GM23338 (cell line): ENCODE results near the gene PERP. TPM values are rescaled to one million over a fixed set of nuclear protein-coding genes. Genes with fewer than 3 reads are reported as not detected.

Experiments used
- ATAC-seq: fragments of 200-7000 bp; cut with Tn5 transposase; 3 replicates; pipeline ENCODE4 v1.9.1; 2020
- DNase-seq: peaks from one replicate; pipeline ENCODE4 v3.0.0-alpha.2; 2015; ENCODE audit warnings: low spot score
- H2AFZ ChIP-seq: fragments of 200-600 bp; sonication (generic); 2 replicates; pipeline ENCODE4 v1.8.0; 2016; ENCODE audit warnings: antibody characterized with exemption, mild to moderate bottlenecking, moderate library complexity
- H3F3A ChIP-seq: fragments of 200-600 bp; sonication (generic); replicated peaks from 2 replicates; pipeline ENCODE4 v1.8.0; 2017; ENCODE audit warnings: antibody characterized with exemption, mixed run types, low read depth
- H3K27ac ChIP-seq: fragments of 200-600 bp; sonication (generic); 2 replicates; pipeline ENCODE4 v1.6.1; 2016; ENCODE audit warnings: low read depth
- H3K27me3 ChIP-seq: fragments of 200-600 bp; sonication (generic); 2 replicates; pipeline ENCODE4 v1.8.0; 2016; ENCODE audit warnings: mild to moderate bottlenecking, mixed run types, moderate library complexity; ENCODE audit not compliant: insufficient read depth
- H3K36me3 ChIP-seq: fragments of 200-600 bp; sonication (generic); 2 replicates; pipeline ENCODE4 v1.8.0; 2016; ENCODE audit warnings: mild to moderate bottlenecking; ENCODE audit not compliant: insufficient read depth
- H3K4me1 ChIP-seq: fragments of 200-600 bp; sonication (generic); 2 replicates; pipeline ENCODE4 v1.8.0; 2016; ENCODE audit warnings: mild to moderate bottlenecking, moderate library complexity; ENCODE audit not compliant: insufficient read depth
- H3K4me2 ChIP-seq: fragments of 200-600 bp; sonication (generic); 2 replicates; pipeline ENCODE4 v1.7.1; 2017; ENCODE audit warnings: mixed run types
- H3K4me3 ChIP-seq: fragments of 200-600 bp; sonication (generic); 2 replicates; pipeline ENCODE4 v1.6.1; 2016; ENCODE audit warnings: mixed run types
- H3K79me2 ChIP-seq: fragments of 200-600 bp; sonication (generic); replicated peaks from 2 replicates; pipeline ENCODE4 v1.8.0; 2017; ENCODE audit warnings: mild to moderate bottlenecking; ENCODE audit not compliant: insufficient read depth
- H3K9me2 ChIP-seq: fragments of 200-600 bp; sonication (generic); 2 replicates; pipeline ENCODE4 v1.8.0; 2017; ENCODE audit not compliant: insufficient read depth
- H4K20me1 ChIP-seq: fragments of 200-600 bp; sonication (generic); replicated peaks from 2 replicates; pipeline ENCODE4 v1.8.0; 2017; ENCODE audit warnings: mild to moderate bottlenecking; ENCODE audit not compliant: insufficient read depth
- H3K27ac Mint-ChIP-seq: 2 replicates; pipeline ENCODE4 v1.8.0; 2020; ENCODE audit warnings: inconsistent platforms, mild to moderate bottlenecking, moderate library complexity, mixed read lengths
- H3K27me3 Mint-ChIP-seq: 3 replicates; pipeline ENCODE4 v1.8.0; 2022; ENCODE audit warnings: low read depth, mild to moderate bottlenecking, moderate library complexity, mixed read lengths, inconsistent platforms; ENCODE audit not compliant: insufficient read depth, poor library complexity
- H3K36me3 Mint-ChIP-seq: 3 replicates; pipeline ENCODE4 v1.8.0; 2021; ENCODE audit warnings: low read depth, mild to moderate bottlenecking, inconsistent platforms, moderate library complexity, mixed read lengths
- H3K4me1 Mint-ChIP-seq: 3 replicates; pipeline ENCODE4 v1.8.0; 2020; ENCODE audit warnings: mild to moderate bottlenecking, inconsistent platforms, mixed read lengths
- H3K4me3 Mint-ChIP-seq: 3 replicates; pipeline ENCODE4 v1.8.0; 2021; ENCODE audit warnings: moderate library complexity, mild to moderate bottlenecking, inconsistent platforms, mixed read lengths
- H3K9me3 Mint-ChIP-seq: 3 replicates; pipeline ENCODE4 v1.8.0; 2020; ENCODE audit warnings: moderate library complexity, mild to moderate bottlenecking, inconsistent platforms, mixed read lengths
- CREB1 ChIP-seq: fragments of 250-450 bp; sonication (Bioruptor Pico); IDR thresholded peaks from 2 replicates; pipeline ENCODE4 v1.5.0; 2020; ENCODE audit warnings: low read depth, mild to moderate bottlenecking, moderate library complexity
- EZH2 ChIP-seq: fragments of 200-600 bp; sonication (generic); IDR thresholded peaks from one replicate; pipeline ENCODE4 v1.8.0; 2017; ENCODE audit warnings: antibody characterized with exemption, mild to moderate bottlenecking, low read depth; ENCODE audit not compliant: unreplicated experiment
- EZH2phosphoT487 ChIP-seq: fragments of 200-600 bp; sonication (generic); IDR thresholded peaks from one replicate; pipeline ENCODE4 v1.8.1; 2018; ENCODE audit warnings: antibody characterized with exemption; ENCODE audit not compliant: unreplicated experiment
- JUNB ChIP-seq: IDR thresholded peaks from one replicate; pipeline ENCODE4 v1.6.1; 2016; ENCODE audit warnings: antibody characterized with exemption; ENCODE audit not compliant: unreplicated experiment
- NANOG ChIP-seq: IDR thresholded peaks from 2 replicates; pipeline ENCODE4 v1.6.1; 2016; ENCODE audit warnings: antibody characterized with exemption, borderline replicate concordance
- POLR2AphosphoS5 ChIP-seq: IDR thresholded peaks from 2 replicates; pipeline ENCODE4 v1.6.1; 2016; ENCODE audit warnings: antibody characterized with exemption, low read depth
- STAT1 ChIP-seq: IDR thresholded peaks from one replicate; pipeline ENCODE4 v1.6.1; 2016; ENCODE audit warnings: antibody characterized with exemption; ENCODE audit not compliant: unreplicated experiment
- ZNF114 ChIP-seq: fragments of 250-450 bp; sonication (Bioruptor Pico); IDR thresholded peaks from 2 replicates; pipeline ENCODE4 v1.5.0; 2020; ENCODE audit warnings: mild to moderate bottlenecking, moderate library complexity
- ZNF331 ChIP-seq: fragments of 250-450 bp; sonication (Bioruptor Pico); IDR thresholded peaks from 2 replicates; pipeline ENCODE4 v1.5.0; 2020; ENCODE audit warnings: low read depth, mild to moderate bottlenecking, moderate library complexity
- polyA plus RNA-seq: library from polyadenylated mRNA; unstranded; fragments of >200 nt; fragmentation: Nextera tagmentation; extraction: Ambion mirVana; gene quantifications from 2 replicates; pipeline ENCODE4 v1.2.1, GENCODE V29; 2016
- total RNA-seq: library from RNA; depleted of rRNA; stranded (reverse); fragments of >200 nt; shearing (Covaris generic); gene quantifications from 2 replicates; pipeline ENCODE4 v1.2.3, GENCODE V29; 2014
- TF ChIP-seq, protein P1 (sequence below): IDR thresholded peaks from 2 replicates; pipeline ENCODE4 v1.6.1; 2016; ENCODE audit warnings: antibody characterized with exemption
- TF ChIP-seq, protein P2 (sequence below): IDR thresholded peaks from one replicate; pipeline ENCODE4 v1.6.1; 2018; ENCODE audit warnings: antibody characterized with exemption; ENCODE audit not compliant: unreplicated experiment
- TF ChIP-seq, protein P3 (sequence below), 2 experiments: fragments of 200-600 bp in 1 of 2; sonication (generic) in 1 of 2; conservative IDR thresholded peaks; 2 replicates each; pipeline versions ENCODE4 v1.5.1 to v1.6.1; 2016 to 2017; ENCODE audit warnings: antibody characterized with exemption in 2 of 2, low read depth in 2 of 2, mild to moderate bottlenecking in 2 of 2, moderate library complexity in 1 of 2
- TF ChIP-seq, protein P4 (sequence below): fragments of 250-450 bp; sonication (Bioruptor Pico); IDR thresholded peaks from 2 replicates; pipeline ENCODE4 v1.5.0; 2020; ENCODE audit warnings: mild to moderate bottlenecking, moderate library complexity

The PERP gene
- total and polyA plus RNA-seq, 2 experiments from 2014 or later, result 23.7 to 28.4 TPM

DNA sequence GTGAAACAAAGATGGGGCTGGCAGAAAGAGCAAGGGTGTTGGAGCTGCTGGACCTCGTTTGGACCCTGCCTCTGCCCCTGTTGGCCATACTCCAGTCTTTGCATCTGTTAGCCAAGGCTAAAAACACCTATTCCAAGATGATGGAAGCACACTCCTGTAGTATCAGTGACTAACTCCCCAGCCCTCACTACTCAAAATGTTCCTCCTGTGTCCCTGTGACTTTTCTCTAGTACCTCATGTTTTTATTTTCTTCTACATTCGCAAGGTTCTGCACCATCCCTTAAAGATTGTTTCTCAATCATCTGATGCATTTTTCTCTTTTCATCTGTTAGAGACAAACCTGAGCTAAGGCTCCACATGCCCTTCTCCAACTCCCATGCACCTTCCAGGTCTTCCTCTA is 8.9 kb downstream of the PERP start:
- H3K4me1 Mint-ChIP-seq, result peaks cover 4% of the 10 kb centered on the region; the same call in 1 of the 3 replicates
- Histone ChIP-seq H4K20me1 (no peaks in the 10 kb centered on the region), H3K79me2 (peaks cover 21% of the 10 kb centered on the region), H3K36me3 (peaks cover 7% of the 10 kb centered on the region; the same call in 1 of the 2 replicates), H2AFZ (no peak overlapping the region), H3K9me2 (no peaks in the 10 kb centered on the region), H3K4me1 (no peaks in the 10 kb centered on the region), H3K4me2 (no peak overlapping the region), H3K4me3 (no peak overlapping the region), H3F3A (no peaks in the 10 kb centered on the region), H3K27me3 (no peaks in the 10 kb centered on the region), H3K27ac (no peak overlapping the region)
- DNase-seq (no peak), ATAC-seq (no peak)
- peaks cover 3% of the 10 kb centered on the region; the same call in 2 of the 3 replicates for H3K9me3 Mint-ChIP-seq
- no peak overlapping the region for H3K4me3 Mint-ChIP-seq
- peaks cover 5% of the 10 kb centered on the region for H3K27me3 Mint-ChIP-seq
- H3K27ac Mint-ChIP-seq, result no peak overlapping the region
- peaks cover 44% of the 10 kb centered on the region for H3K36me3 Mint-ChIP-seq
- TF ChIP-seq ZNF331 (CRISPR knock-in tag) (no peak), NANOG (no peak), EZH2 (no peak), STAT1 (no peak), ZNF114 (CRISPR knock-in tag) (no peak), EZH2phosphoT487 (no peak), JUNB (no peak), POLR2AphosphoS5 (no peak), CREB1 (no peak)
- TF ChIP-seq, protein P1, sequence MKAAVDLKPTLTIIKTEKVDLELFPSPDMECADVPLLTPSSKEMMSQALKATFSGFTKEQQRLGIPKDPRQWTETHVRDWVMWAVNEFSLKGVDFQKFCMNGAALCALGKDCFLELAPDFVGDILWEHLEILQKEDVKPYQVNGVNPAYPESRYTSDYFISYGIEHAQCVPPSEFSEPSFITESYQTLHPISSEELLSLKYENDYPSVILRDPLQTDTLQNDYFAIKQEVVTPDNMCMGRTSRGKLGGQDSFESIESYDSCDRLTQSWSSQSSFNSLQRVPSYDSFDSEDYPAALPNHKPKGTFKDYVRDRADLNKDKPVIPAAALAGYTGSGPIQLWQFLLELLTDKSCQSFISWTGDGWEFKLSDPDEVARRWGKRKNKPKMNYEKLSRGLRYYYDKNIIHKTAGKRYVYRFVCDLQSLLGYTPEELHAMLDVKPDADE, result no peak
- TF ChIP-seq, protein P2, sequence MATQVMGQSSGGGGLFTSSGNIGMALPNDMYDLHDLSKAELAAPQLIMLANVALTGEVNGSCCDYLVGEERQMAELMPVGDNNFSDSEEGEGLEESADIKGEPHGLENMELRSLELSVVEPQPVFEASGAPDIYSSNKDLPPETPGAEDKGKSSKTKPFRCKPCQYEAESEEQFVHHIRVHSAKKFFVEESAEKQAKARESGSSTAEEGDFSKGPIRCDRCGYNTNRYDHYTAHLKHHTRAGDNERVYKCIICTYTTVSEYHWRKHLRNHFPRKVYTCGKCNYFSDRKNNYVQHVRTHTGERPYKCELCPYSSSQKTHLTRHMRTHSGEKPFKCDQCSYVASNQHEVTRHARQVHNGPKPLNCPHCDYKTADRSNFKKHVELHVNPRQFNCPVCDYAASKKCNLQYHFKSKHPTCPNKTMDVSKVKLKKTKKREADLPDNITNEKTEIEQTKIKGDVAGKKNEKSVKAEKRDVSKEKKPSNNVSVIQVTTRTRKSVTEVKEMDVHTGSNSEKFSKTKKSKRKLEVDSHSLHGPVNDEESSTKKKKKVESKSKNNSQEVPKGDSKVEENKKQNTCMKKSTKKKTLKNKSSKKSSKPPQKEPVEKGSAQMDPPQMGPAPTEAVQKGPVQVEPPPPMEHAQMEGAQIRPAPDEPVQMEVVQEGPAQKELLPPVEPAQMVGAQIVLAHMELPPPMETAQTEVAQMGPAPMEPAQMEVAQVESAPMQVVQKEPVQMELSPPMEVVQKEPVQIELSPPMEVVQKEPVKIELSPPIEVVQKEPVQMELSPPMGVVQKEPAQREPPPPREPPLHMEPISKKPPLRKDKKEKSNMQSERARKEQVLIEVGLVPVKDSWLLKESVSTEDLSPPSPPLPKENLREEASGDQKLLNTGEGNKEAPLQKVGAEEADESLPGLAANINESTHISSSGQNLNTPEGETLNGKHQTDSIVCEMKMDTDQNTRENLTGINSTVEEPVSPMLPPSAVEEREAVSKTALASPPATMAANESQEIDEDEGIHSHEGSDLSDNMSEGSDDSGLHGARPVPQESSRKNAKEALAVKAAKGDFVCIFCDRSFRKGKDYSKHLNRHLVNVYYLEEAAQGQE, result no peak
- TF ChIP-seq, protein P3, sequence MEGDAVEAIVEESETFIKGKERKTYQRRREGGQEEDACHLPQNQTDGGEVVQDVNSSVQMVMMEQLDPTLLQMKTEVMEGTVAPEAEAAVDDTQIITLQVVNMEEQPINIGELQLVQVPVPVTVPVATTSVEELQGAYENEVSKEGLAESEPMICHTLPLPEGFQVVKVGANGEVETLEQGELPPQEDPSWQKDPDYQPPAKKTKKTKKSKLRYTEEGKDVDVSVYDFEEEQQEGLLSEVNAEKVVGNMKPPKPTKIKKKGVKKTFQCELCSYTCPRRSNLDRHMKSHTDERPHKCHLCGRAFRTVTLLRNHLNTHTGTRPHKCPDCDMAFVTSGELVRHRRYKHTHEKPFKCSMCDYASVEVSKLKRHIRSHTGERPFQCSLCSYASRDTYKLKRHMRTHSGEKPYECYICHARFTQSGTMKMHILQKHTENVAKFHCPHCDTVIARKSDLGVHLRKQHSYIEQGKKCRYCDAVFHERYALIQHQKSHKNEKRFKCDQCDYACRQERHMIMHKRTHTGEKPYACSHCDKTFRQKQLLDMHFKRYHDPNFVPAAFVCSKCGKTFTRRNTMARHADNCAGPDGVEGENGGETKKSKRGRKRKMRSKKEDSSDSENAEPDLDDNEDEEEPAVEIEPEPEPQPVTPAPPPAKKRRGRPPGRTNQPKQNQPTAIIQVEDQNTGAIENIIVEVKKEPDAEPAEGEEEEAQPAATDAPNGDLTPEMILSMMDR (conservative IDR thresholded peaks at IDR 0.05; ENCODE audit: low read depth in 2 of 2), result no peak
- TF ChIP-seq, protein P4, sequence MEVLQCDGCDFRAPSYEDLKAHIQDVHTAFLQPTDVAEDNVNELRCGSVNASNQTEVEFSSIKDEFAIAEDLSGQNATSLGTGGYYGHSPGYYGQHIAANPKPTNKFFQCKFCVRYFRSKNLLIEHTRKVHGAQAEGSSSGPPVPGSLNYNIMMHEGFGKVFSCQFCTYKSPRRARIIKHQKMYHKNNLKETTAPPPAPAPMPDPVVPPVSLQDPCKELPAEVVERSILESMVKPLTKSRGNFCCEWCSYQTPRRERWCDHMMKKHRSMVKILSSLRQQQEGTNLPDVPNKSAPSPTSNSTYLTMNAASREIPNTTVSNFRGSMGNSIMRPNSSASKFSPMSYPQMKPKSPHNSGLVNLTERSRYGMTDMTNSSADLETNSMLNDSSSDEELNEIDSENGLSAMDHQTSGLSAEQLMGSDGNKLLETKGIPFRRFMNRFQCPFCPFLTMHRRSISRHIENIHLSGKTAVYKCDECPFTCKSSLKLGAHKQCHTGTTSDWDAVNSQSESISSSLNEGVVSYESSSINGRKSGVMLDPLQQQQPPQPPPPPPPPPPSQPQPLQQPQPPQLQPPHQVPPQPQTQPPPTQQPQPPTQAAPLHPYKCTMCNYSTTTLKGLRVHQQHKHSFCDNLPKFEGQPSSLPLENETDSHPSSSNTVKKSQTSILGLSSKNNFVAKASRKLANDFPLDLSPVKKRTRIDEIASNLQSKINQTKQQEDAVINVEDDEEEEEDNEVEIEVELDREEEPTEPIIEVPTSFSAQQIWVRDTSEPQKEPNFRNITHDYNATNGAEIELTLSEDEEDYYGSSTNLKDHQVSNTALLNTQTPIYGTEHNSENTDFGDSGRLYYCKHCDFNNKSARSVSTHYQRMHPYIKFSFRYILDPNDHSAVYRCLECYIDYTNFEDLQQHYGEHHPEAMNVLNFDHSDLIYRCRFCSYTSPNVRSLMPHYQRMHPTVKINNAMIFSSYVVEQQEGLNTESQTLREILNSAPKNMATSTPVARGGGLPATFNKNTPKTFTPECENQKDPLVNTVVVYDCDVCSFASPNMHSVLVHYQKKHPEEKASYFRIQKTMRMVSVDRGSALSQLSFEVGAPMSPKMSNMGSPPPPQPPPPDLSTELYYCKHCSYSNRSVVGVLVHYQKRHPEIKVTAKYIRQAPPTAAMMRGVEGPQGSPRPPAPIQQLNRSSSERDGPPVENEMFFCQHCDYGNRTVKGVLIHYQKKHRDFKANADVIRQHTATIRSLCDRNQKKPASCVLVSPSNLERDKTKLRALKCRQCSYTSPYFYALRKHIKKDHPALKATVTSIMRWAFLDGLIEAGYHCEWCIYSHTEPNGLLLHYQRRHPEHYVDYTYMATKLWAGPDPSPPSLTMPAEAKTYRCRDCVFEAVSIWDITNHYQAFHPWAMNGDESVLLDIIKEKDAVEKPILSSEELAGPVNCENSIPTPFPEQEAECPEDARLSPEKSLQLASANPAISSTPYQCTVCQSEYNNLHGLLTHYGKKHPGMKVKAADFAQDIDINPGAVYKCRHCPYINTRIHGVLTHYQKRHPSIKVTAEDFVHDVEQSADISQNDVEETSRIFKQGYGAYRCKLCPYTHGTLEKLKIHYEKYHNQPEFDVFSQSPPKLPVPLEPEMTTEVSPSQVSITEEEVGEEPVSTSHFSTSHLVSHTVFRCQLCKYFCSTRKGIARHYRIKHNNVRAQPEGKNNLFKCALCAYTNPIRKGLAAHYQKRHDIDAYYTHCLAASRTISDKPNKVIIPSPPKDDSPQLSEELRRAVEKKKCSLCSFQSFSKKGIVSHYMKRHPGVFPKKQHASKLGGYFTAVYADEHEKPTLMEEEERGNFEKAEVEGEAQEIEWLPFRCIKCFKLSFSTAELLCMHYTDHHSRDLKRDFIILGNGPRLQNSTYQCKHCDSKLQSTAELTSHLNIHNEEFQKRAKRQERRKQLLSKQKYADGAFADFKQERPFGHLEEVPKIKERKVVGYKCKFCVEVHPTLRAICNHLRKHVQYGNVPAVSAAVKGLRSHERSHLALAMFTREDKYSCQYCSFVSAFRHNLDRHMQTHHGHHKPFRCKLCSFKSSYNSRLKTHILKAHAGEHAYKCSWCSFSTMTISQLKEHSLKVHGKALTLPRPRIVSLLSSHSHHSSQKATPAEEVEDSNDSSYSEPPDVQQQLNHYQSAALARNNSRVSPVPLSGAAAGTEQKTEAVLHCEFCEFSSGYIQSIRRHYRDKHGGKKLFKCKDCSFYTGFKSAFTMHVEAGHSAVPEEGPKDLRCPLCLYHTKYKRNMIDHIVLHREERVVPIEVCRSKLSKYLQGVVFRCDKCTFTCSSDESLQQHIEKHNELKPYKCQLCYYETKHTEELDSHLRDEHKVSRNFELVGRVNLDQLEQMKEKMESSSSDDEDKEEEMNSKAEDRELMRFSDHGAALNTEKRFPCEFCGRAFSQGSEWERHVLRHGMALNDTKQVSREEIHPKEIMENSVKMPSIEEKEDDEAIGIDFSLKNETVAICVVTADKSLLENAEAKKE, result no peak
